ENCODE results near the gene CHI3L2. TPM values are rescaled to one million over a fixed set of nuclear protein-coding genes. Genes with fewer than 3 reads are reported as not detected.
"Not testable (repeated sequence)": the region's sequence is repeated elsewhere in the genome, so short reads cannot be mapped to it uniquely, and the experiment has no call there.

The CHI3L2 gene
- total RNA-seq, 2 experiments from 2014 or later, result 9.2 to 10.4 TPM

DNA sequence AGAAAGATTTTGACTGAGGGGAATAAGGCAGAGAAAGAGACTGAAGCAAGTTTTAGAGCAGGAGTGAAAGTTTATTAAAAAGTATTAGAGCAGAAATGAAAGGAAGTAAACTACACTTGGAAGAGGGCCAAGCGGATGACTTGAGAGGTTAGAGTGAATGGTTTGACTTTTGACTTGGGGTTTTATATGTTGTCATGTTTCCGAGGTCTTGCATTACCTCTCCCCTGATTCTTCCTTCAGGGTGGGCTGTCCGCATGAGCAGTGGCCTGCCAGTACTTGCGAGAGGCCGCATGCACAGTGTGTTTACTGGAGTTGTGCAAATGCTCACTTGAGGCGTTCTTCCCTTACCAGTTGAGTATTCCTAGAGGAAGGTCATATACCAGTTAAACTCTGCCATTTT lies 14.1 kb upstream of the CHI3L2 start:
- ATAC-seq (no peak), DNase-seq (peak; percentile 54)
- ChIA-PET POLR2A (interaction anchor here (1.2 to 10.3 kb wide), 3 partner anchors 13 to 21 kb away, joined by 3 to 245 read pairs (median 55); partner anchors contain the start of gene DENND2D), CTCF (interaction anchor here (8.7 kb wide), 1 partner anchor 15 kb away, joined by 150 read pairs; the partner anchor contains the start of gene DENND2D)
- intact Hi-C loops (cut with micrococcal nuclease), result loop anchor here (10.0 kb wide), 1 partner anchor 531 kb away; no protein-coding TSS in a partner anchor
- H3K9me3 Mint-ChIP-seq, result peaks cover 7% of the 10 kb centered on the region
- TF ChIP-seq, protein P1, sequence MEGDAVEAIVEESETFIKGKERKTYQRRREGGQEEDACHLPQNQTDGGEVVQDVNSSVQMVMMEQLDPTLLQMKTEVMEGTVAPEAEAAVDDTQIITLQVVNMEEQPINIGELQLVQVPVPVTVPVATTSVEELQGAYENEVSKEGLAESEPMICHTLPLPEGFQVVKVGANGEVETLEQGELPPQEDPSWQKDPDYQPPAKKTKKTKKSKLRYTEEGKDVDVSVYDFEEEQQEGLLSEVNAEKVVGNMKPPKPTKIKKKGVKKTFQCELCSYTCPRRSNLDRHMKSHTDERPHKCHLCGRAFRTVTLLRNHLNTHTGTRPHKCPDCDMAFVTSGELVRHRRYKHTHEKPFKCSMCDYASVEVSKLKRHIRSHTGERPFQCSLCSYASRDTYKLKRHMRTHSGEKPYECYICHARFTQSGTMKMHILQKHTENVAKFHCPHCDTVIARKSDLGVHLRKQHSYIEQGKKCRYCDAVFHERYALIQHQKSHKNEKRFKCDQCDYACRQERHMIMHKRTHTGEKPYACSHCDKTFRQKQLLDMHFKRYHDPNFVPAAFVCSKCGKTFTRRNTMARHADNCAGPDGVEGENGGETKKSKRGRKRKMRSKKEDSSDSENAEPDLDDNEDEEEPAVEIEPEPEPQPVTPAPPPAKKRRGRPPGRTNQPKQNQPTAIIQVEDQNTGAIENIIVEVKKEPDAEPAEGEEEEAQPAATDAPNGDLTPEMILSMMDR (IDR thresholded peaks at IDR 0.05), result no peak
- H3K4me3 Mint-ChIP-seq, result peak overlapping the region; percentile 77
- peak overlapping the region; percentile 93 for H3K27ac Mint-ChIP-seq
- H3K4me1 Mint-ChIP-seq (ENCODE audit: low read depth), result peaks cover 76% of the 10 kb centered on the region
- no peaks in the 10 kb centered on the region for H3K27me3 Mint-ChIP-seq
- peaks cover 7% of the 10 kb centered on the region for H3K36me3 Mint-ChIP-seq (ENCODE audit: low read depth)

DNA sequence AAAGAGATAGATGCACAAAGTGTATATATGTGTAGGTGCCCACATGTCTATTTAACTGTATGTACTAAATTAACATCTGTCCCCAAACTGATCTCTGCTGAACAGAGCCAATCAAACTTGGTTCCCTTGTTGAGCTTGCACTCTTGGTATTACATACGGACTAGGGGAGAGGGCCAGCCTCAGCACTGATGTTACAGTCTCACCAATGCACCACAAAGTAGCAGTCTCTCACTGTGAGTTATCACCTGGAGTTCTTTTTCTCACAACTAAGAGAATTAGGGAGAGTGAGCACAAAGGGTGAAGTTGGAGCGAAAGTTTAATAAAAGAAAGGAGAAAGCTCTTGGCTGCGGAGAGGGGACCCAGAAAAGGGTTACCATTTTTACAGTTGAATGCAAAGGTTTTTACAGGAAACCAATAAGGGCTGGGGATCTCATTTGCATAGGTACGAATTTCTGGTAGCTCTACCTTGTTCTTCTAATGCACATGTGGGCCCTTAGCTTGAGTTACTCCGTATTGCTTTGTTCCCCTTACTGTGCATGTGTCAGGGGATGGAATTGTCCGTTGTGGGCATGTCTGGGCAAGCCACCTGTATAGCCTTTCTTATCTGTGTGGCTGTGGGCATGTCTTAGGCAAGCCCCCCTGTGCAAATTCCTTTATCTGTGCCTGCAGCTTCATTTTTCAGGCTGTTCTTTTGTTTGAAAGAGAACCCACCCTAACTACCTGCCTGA lies 13.3 kb upstream of the CHI3L2 start:
- no peak for DNase-seq
- intact Hi-C loops (cut with micrococcal nuclease), result loop anchor here (1.0 to 10.0 kb wide), 3 partner anchors 11 to 531 kb away; no protein-coding TSS in a partner anchor
- peak; percentile 0 for ATAC-seq
- Mint-ChIP-seq H3K4me1 (ENCODE audit: low read depth) (peaks cover 80% of the 10 kb centered on the region), H3K9me3 (peaks cover 8% of the 10 kb centered on the region), H3K36me3 (ENCODE audit: low read depth) (peaks cover 10% of the 10 kb centered on the region), H3K27ac (peak overlapping the region; percentile 93), H3K4me3 (peak overlapping the region; percentile 77), H3K27me3 (no peaks in the 10 kb centered on the region)
- TF ChIP-seq, protein P1 (IDR thresholded peaks at IDR 0.05), result no peak
- CTCF ChIA-PET, result interaction anchor here (1.0 to 8.7 kb wide), 5 partner anchors 9 to 339 kb away, joined by 3 to 150 read pairs (median 3); partner anchors contain the start of gene DENND2D
- POLR2A ChIA-PET, result interaction anchor here (0.6 to 10.3 kb wide), 13 partner anchors 7 to 379 kb away, joined by 3 to 245 read pairs (median 7); partner anchors contain the start of genes CEPT1, DENND2D and DRAM2

DNA sequence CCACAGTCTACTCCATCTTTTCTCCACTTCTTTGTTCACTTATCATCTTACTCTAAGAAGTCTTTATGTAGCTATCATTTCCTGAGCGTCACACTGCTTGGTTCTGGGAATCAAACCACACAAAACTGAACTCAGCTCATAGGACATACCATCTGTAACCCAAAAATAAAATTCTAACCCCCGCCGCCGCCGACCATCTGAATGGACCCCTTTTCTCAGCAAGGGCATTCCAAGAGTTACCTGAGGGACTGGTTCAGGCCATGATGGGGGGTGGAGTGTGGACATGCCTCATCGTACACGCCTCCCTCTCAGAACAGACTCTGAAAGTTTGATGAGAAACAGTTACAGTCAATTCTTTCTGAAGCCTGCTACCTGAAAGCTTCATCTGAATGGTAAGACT lies 12.6 kb upstream of the CHI3L2 start:
- Mint-ChIP-seq H3K27ac (peak overlapping the region; percentile 93), H3K4me3 (peak overlapping the region; percentile 77), H3K4me1 (ENCODE audit: low read depth) (peaks cover 81% of the 10 kb centered on the region), H3K9me3 (peaks cover 8% of the 10 kb centered on the region), H3K27me3 (no peaks in the 10 kb centered on the region), H3K36me3 (ENCODE audit: low read depth) (peaks cover 10% of the 10 kb centered on the region)
- TF ChIP-seq, protein P1 (IDR thresholded peaks at IDR 0.05), result no peak
- ChIA-PET CTCF (interaction anchor here (0.6 to 8.7 kb wide), 9 partner anchors 8 to 339 kb away, joined by 3 to 150 read pairs (median 3); partner anchors contain the start of gene DENND2D), POLR2A (interaction anchor here (0.7 to 10.3 kb wide), 14 partner anchors 8 to 540 kb away, joined by 3 to 245 read pairs (median 6); partner anchors contain the start of genes CEPT1, DDX20, DENND2D and DRAM2)
- DNase-seq (peak; percentile 92), ATAC-seq (peak; percentile 48)
- intact Hi-C loops (cut with micrococcal nuclease), result loop anchor here (1.0 to 10.0 kb wide), 8 partner anchors 12 to 583 kb away; partner anchors contain the start of genes ATP5PB, KCNA3 and WDR77

DNA sequence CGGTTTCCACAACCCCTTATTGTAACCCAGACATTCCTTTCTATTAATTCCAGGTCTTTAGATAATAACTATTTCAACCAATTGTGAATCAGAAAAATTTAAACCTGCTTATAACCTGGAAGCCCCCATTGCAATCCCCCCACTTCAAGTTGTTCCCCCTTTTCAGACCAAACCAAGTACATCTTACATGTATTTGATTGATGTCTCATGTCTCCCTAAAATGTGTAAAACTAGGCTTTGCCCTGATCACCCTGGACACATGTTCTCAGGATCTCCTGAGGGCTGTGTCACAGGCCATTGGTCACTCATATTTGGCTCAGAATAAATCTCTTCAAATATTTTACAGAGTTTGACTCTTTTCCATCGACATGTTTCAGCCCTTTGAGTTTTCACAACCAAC lies 12.2 kb upstream of the CHI3L2 start:
- POLR2A ChIA-PET, result interaction anchor here (0.7 to 10.3 kb wide), 14 partner anchors 8 to 540 kb away, joined by 3 to 245 read pairs (median 6); partner anchors contain the start of genes CEPT1, DDX20, DENND2D and DRAM2
- Mint-ChIP-seq H3K4me1 (ENCODE audit: low read depth) (peaks cover 81% of the 10 kb centered on the region), H3K4me3 (peak overlapping the region; percentile 77), H3K27ac (peak overlapping the region; percentile 93)
- ATAC-seq; H3K27me3 Mint-ChIP-seq; H3K36me3 Mint-ChIP-seq (ENCODE audit: low read depth); H3K9me3 Mint-ChIP-seq; DNase-seq: not testable (repeated sequence)
- CTCF ChIA-PET, result interaction anchor here (0.6 to 8.7 kb wide), 8 partner anchors 8 to 340 kb away, joined by 3 to 150 read pairs (median 3); partner anchors contain the start of gene DENND2D
- intact Hi-C loops (cut with micrococcal nuclease), result loop anchor here (2.0 to 10.0 kb wide), 7 partner anchors 16 to 583 kb away; partner anchors contain the start of genes ATP5PB, KCNA3 and WDR77

DNA sequence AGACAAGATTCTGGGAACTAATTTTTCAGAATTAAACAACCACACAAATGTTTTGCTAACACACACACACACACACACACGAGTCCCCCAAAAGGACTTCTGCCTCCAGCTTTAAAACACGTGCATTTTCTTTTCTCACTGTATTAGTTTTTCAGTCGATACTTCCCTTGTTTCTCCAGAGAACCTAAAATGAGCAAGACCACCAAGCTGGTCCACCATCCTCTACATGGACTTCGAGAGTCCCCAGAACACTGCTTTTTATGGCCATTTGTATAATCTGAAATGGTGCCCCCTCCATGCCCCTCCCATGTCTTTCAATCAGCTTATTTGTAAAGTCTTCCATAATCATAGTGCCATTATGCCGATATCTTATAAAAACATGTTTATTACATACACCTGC lies 10.8 kb upstream of the CHI3L2 start:
- Mint-ChIP-seq H3K4me3 (peak overlapping the region; percentile 77), H3K27ac (peak overlapping the region; percentile 93), H3K4me1 (ENCODE audit: low read depth) (peaks cover 93% of the 10 kb centered on the region), H3K27me3 (no peaks in the 10 kb centered on the region), H3K36me3 (ENCODE audit: low read depth) (peaks cover 10% of the 10 kb centered on the region), H3K9me3 (peaks cover 8% of the 10 kb centered on the region)
- TF ChIP-seq, protein P1 (IDR thresholded peaks at IDR 0.05), result no peak
- intact Hi-C loops (cut with micrococcal nuclease), result loop anchor here (5.0 to 10.0 kb wide), 6 partner anchors 231 to 584 kb away; partner anchors contain the start of genes ATP5PB, KCNA3 and WDR77
- DNase-seq, result no peak
- CTCF ChIA-PET, result interaction anchor here (1.2 to 8.7 kb wide), 4 partner anchors 10 to 509 kb away, joined by 3 to 150 read pairs (median 9); partner anchors contain the start of gene DENND2D
- POLR2A ChIA-PET, result interaction anchor here (0.8 to 10.3 kb wide), 7 partner anchors 17 to 337 kb away, joined by 3 to 245 read pairs (median 13); partner anchors contain the start of genes CEPT1, DENND2D and DRAM2
- ATAC-seq, result no peak

Measured in activated CD8-positive, alpha-beta T cell treated with anti-CD3 and anti-CD28 coated beads for 36 hours (primary cell).